Measurements from ENCODE around the gene ENO1. TPM values are rescaled to one million over a fixed set of nuclear protein-coding genes. Genes with fewer than 3 reads are reported as not detected.

ENO1 gene
- total and polyA plus RNA-seq, 10 of the 15 experiments (the other 5 are each of a cell fraction or from before 2014, with no cell fraction given) = 1,850 to 4,219 (median 2,331) TPM

- no peak for TF ChIP-seq ZNF592 (IDR thresholded peaks at IDR 0.05)
- TF ChIP-seq HDAC6 (IDR thresholded peaks at IDR 0.05; ENCODE audit: unreplicated experiment) = no peak
- TF ChIP-seq RAD51 (IDR thresholded peaks at IDR 0.05) = no peak
- TF ChIP-seq IKZF1 (conservative IDR thresholded peaks at IDR 0.05) = no peak
These were observed 47.5 kb upstream of the ENO1 start (continued) for GRCh38 chr1:8925960-8926359.

GRCh38 chr1:8925406-8925805 is 46.9 kb upstream of the ENO1 start:
- SMC1A ChIA-PET (ENCODE audit: uncharacterized antibody, unreplicated experiment) = no interaction called here
- no peak for FAIRE-seq
- TF ChIP-seq ZNF24 (IDR thresholded peaks at IDR 0.05) (no peak), CREB1 (IDR thresholded peaks at IDR 0.05; ENCODE audit: low read depth) (no peak), PAX5 (IDR thresholded peaks at IDR 0.05; ENCODE audit: borderline replicate concordance, low read depth, low read length) (no peak), CHD2 (IDR thresholded peaks at IDR 0.05; ENCODE audit: borderline replicate concordance, low read depth, low read length) (no peak), BCLAF1 (IDR thresholded peaks at IDR 0.05) (no peak), CTCF (IDR thresholded peaks at IDR 0.05 in 2 of 3, conservative IDR thresholded peaks at IDR 0.05 in 1 of 3; ENCODE audit: control insufficient read depth in 2 of 3, extremely low read depth in 1 of 3, insufficient read depth in 1 of 3, low read depth in 3 of 3, low read length in 3 of 3) (no peak)

More at GRCh38 chr1:8925406-8925805, 46.9 kb upstream of the ENO1 start:
- ChIA-PET RAD21 (ENCODE audit: unreplicated experiment) (no interaction called here), CTCF (interaction anchor here (1.4 kb wide), 1 partner anchor 79 kb away, joined by 4 read pairs; no protein-coding TSS in a partner anchor), POLR2A (interaction anchor here (0.5 kb wide), 1 partner anchor 49 kb away, joined by 3 read pairs; no protein-coding TSS in a partner anchor)
- H3K9ac ChIP-seq (ENCODE audit: control insufficient read depth, insufficient read depth, low read length) = no peak overlapping the region
- no TSS peak for BruUV-seq (replicated peaks)
- H3K9me3 ChIP-seq (replicated peaks; ENCODE audit: control insufficient read depth, insufficient read depth, low read length) = no peaks in the 10 kb centered on the region; the same call in 2 of the 3 replicates
- in situ Hi-C loops (cut with MboI) = no loop called here
- H3K36me3 ChIP-seq (ENCODE audit: control insufficient read depth in 2 of 2, insufficient read depth in 2 of 2, low read length in 1 of 2) = no peaks in the 10 kb centered on the region
- WGBS (ENCODE audit: insufficient coverage, insufficient replicate concordance, low lambda C conversion rate, missing lambda C conversion rate) = 0% methylated on average over 2 of the region's 2 CpGs
- H3K79me2 ChIP-seq (ENCODE audit: control insufficient read depth, insufficient read depth, low read length) = no peaks in the 10 kb centered on the region
- H3K27me3 ChIP-seq (replicated peaks in 1 of 2; ENCODE audit: control insufficient read depth in 2 of 2, insufficient read depth in 2 of 2, low read length in 1 of 2) = no peaks in the 10 kb centered on the region; a peak in 2 of 4 replicates
- intact Hi-C loops (cut with micrococcal nuclease; ENCODE audit: unreplicated experiment) = no loop called here
- H3K4me1 ChIP-seq (ENCODE audit: control insufficient read depth, insufficient read depth, low read length) = no peaks in the 10 kb centered on the region; the same call in 1 of the 2 replicates
- H4K20me1 ChIP-seq (ENCODE audit: control insufficient read depth, insufficient read depth) = no peaks in the 10 kb centered on the region
- no peak overlapping the region for H3K4me2 ChIP-seq (ENCODE audit: control insufficient read depth, insufficient read depth)
- no peak for ATAC-seq
- no peak overlapping the region for H3K27ac ChIP-seq (ENCODE audit: control insufficient read depth, insufficient read depth)
- DNase-seq (ENCODE audit: low read depth, low spot score) = no peak
- no peak overlapping the region for H2AFZ ChIP-seq (ENCODE audit: control insufficient read depth, low read depth, low read length)
- H3K4me3 ChIP-seq = no peak overlapping the region

Measured in GM12878 (cell line).